HS-27A (cell line): ENCODE results near the gene LORICRIN.
"Not testable (repeated sequence)": the region's sequence is repeated elsewhere in the genome, so short reads cannot be mapped to it uniquely, and the experiment has no call there.

Source experiments
- DNase-seq: peaks from one replicate; pipeline ENCODE4 v3.0.0-alpha.2; 2012; ENCODE audit warnings: low read depth, missing footprints

LORICRIN gene, protein sequence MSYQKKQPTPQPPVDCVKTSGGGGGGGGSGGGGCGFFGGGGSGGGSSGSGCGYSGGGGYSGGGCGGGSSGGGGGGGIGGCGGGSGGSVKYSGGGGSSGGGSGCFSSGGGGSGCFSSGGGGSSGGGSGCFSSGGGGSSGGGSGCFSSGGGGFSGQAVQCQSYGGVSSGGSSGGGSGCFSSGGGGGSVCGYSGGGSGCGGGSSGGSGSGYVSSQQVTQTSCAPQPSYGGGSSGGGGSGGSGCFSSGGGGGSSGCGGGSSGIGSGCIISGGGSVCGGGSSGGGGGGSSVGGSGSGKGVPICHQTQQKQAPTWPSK

DNA sequence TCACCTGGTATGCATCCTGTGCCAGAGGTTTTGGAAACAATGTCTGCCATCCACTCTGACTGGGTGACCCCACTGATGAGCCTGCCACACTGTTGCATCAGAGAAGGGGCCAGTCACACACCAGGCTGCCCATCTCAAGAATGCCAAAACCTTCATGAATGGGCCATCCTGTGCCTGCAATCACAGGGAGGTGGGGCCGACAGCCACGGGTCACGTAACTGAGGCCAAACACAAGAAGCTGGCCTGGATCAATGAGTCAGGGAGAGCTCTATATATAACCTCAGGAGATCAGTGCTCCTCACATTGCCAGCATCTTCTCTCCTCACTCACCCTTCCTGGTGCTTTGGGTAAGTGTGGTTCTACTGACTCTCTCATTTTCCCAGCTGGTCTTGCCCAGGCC, at the start of gene LORICRIN:
LORICRIN (plus strand) TSS at position 301 of the 400 bp plus-strand sequence. CDS start 1,263 bp downstream, outside the sequence.
- no peak for DNase-seq

DNA sequence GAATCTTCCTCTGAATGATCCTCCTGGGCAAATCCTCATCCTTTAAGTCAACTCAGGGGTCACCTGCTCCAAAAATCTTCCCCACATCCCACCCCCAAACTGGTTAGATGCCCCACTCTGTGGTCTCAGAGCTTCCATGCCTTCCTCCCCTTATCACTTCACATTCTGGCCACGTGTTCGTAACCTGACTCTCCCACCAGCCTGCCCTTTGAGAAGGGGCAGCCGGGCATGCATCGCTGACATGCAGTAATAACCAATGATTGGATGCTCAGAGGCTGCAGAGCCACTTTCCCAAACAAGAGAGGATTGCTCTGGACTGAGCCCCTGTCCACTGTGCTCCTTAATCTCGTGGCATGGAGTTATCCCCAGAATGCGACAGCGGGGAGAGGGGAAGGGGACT, 49.3 kb upstream of the LORICRIN start:
- no peak for DNase-seq

DNA sequence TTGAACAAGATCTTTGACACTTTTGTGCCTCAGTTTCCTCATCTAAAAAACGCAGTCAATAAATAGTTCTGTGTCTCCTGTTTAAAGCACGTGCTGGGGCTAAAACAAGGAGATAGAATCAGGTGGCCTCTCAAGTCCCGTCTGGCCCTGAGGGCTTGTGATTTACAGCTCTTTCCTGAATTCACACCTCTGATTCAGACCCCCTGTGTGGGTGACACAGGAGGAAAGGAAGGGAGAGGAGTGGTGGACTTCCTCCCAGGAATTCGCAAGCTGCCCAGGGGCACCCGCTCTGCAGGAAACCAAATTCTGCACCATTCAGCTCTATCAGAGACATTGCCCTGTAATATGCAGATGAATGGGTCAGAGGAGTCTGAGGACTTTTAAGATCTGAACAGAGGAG, 47.3 kb upstream of the LORICRIN start:
- DNase-seq, result no peak

DNA sequence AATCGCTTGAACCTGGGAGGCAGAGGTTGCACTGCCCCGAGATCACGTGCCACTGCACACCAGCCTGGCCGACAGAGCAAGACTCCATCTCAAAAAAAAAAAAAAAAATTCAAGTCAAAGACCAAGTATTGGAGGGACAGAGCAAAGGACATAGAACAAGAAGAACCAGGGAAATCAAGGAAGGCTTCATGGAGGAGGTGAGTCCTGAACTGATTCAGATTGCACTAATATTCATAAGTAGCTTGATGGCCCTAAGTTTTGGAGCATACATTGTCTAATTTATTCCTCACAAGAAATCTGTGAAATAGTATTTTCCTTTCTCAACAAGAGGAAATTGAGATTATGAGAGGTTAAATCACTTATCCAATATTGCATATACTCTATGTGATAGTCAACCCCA, 46.0 kb upstream of the LORICRIN start:
- no peak for DNase-seq

DNA sequence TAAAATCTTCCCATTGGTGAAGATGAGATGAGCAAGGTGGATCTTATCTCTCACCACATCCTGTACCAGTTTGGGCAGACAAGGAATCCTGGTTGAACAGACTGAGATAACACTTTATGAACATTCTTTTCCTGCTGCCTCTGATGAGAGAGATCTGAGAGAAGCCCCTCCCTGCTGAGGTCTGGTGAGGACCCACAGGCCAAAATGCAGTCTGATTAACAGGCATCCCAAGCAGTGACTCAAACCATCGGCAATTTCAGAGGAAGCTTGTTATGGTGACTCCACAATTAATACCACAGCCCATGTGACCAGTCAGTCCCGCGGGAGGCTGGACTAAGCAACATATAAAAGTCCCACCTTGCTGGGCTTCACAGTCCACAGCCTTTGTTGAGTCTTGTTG, 42.3 kb upstream of the LORICRIN start, which contains the start of gene PRR9:
PRR9 (plus strand) TSS at position 373 of the 400 bp plus-strand sequence. CDS start 561 bp downstream, outside the sequence.
- DNase-seq, result no peak

DNA sequence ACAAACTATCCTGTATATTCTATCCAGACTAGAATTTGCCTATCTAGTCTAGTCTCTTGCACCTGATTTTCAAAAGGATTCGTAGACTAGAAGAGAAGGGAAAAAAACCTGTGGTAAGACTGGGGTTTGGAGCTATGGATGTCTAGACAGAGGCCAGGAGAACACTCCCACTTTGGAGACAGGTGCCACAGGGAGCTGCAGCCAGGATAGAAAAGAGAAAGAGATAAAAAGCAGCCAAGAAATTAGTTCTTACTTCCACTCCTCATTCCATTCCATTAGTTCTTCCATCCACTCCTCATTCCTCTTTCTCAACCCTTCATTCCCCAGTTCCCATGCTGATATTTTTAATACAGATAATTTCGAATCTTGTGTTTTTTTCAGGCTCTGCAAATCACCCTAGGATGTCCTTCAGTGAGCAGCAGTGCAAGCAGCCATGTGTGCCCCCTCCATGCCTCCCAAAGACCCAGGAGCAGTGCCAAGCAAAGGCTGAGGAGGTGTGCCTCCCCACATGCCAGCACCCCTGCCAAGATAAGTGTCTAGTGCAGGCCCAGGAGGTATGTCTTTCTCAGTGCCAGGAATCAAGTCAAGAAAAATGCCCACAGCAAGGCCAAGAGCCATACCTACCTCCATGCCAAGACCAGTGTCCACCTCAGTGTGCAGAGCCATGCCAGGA, 41.6 kb upstream of the LORICRIN start:
- DNase-seq, result no peak

DNA sequence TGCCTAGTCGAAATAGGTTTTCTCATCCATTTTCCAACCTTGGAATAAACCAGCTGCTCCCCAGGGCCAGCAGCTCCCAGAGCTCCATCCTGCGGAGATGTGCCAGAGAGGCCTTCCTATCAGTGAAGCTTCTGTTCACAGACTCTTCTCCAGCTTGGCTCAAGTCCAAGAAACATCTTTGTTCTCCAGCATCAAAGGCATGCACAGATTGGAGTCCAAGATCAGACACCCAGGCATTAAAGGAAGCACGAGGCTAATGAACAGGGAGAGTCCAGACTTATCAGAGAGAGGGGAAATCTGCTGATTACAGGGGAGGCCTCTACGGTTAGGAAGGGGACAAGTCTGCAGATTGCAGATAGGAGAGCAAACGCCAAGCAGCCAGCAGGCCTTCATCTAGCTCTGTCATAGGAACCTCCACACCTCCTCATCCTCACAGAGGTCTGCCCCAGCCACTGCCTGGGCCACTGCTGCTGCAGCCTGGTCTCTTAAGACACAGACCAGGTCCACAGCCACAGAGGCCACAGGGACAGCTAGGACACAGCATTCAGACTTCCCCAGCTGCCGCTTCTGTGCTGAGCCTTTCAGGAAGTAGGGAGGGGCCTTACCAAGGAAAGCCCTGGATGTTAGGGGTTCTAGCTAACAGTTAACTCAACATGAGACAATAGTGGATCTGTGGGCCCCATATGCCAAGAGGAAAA, 38.7 kb upstream of the LORICRIN start:
- DNase-seq, result no peak

DNA sequence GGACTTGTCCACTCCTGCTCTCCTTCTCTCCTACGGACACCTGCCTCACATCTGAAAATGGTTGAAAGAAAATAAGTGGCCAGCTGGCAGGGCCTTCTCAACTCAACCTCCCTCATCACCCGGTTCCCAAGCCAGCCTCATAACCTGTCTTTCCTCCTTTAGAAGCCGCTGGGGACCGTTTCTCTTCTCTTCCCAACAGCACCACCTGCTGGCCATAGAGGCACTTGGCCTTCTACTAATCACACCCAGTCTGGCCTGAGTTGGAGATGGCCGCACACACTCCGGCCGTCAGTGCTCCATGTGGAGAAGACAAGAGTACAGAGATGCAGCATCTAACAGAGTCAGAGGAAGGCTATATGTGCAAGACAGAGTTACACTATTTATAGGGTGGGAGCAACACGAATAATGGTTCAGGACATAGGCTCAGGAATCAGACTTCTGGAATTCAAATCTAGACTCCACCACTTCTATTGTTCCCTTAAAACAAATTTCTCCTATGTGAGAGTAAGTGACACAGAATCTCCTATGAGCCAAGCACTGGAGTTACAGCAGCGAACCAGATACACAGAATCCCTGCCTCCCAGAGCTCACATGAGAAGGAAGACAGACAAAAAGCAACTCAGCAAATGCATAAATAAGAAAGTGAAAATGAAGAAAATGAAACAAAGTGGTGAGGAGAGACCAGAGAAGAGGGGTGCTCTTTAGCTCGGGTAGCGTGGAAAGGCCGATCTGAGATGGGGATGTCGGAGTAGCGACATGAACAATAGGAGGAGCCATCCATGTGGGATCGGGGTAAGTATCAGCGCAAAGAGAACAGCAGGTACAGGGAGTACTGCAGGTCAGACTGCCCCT, 36.2 kb upstream of the LORICRIN start:
- not testable (repeated sequence) for DNase-seq

DNA sequence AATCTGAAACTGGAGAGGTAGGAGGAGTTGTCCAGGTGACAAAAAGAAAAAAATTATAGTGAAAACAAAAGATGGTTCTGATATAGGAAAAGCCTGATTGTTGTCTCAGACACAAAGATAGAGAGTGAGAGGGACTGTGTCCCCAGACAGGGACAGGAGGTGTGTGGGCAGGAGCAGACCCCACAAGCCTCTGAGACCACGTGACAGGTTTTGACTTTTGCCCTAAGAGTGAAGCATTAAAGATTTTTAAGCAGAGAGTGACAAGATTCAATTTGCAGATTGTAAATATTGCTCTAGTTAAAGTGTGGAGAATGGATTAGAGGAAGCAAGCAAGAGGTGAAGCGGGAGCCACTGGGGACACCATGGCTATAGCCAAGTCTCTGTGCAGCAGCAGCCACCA, 31.7 kb upstream of the LORICRIN start:
- DNase-seq, result no peak

DNA sequence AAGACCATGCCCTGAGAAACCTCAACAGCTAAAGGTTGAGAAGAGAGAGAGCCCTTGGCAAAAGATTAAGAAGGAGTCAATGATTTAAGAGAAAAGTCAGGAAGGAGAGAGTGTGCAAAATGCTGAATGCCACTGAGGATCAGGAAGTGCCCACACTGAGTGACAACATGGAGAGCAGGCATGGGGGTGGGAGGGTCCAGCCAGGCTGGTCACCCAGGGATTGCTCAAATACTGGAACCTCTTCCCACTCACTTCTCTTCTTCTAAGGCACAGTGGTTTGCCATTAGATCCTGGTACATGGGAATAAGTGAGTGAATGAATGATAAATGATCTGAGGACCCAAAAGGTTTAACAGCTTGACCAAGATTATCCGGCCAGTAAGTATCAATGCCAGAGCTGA, 31.0 kb upstream of the LORICRIN start:
- DNase-seq, result no peak

DNA sequence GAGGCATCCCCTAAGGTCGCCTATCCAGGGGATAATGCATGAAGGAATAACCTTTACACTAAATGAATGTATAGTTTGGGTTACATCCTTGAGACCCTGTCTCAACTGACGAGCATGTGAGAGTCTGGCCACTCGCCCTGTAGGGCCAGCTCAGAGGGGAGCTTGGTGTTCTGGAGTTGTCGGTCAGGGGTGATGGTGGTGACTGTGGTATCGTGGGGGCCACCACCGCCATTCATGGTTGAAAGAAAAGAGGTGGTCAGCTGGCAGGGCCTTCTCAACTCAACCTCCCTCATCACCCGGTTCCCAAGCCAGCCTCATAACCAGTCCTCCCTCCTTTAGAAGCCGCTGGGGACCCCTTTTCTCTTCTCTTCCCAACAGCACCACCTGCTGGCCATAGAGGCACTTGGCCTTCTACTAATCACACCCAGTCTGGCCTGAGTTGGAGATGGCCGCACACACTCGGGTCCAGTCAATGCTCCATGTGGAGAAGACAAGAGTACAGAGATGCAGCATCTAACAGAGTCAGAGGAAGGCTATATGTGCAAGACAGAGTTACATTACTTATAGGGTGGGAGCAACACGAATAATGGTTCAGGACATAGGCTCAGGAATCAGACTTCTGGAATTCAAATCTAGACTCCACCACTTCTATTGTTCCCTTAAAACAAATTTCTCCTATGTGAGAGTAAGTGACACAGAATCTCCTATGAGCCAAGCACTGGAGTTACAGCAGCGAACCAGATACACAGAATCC, 30.2 kb upstream of the LORICRIN start:
- not testable (repeated sequence) for DNase-seq

DNA sequence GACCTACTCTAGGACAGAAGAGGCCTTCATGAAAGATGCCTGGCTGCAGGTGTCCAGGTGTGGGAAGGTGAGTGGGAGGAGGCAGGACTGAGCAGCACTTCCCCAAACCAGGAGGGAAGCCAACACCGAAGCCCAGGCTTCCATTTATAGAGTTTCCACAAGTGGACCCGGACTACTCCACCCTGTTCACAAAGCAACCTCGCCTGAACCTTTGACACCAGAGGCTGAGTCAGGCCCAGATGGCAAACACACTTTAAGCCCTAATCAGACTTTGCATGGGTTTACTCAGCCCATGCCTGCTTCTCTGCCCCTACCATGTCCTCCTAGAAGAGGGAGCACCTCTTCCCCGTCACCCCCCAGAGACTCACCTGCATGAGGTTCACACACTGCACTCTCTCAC, 28.1 kb upstream of the LORICRIN start:
- DNase-seq, result no peak

DNA sequence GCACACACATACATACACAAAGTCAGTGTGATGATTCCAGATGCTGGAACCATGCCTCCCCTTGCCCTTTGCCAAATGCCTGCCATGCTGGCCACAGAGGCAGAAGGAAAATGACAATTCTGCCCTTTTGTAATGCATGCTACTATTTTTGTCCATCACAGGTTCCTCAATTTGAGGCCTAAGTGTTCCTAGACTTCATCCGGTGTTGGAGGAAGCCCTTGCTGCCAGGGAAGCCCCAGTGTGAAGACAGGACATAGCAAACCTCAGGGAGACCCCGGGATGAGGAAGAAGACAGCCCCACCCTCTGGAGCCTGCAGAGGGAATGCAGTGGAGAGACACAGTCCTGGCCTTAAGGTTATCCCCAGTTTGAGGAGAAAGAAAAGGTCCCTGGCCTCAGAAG, 27.7 kb upstream of the LORICRIN start:
- no peak for DNase-seq

DNA sequence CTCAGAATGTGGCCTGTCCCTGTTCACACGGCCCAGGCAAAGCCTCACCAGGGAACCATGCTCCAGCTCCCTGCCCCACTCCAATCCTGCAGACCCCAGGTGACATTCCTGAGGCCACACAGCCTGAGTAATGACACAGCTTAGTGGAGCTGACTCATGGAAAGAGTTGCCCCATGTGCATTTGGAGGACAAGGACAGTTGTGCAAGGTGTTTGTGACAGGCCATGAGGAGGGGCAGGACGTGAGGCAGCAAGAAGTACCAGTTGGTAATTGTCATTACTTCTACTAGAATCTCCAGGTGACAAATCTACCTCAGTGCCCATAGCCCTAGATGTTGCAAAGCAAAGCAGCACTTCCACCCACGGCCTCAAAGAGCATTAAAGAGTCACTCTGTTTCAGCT, 26.9 kb upstream of the LORICRIN start:
- DNase-seq, result no peak

DNA sequence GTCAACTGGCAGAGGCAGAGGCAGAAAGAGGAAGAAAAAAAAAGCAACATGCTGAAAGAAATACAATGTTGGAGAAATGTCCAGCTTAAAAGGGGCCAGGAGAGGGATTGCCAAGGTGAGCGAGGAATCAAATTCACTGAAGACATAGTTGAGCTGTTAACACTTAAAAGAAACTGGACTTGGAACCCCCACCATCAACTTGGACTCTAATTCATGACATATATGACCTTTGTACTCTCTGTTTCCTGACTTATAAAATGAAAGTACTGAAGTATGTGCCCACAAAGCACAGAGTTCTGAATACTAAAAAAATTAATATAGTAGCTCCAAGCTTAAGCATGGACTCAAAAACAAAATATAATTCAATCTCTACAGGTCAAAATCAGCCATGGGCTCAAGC, 26.0 kb upstream of the LORICRIN start:
- DNase-seq, result no peak

DNA sequence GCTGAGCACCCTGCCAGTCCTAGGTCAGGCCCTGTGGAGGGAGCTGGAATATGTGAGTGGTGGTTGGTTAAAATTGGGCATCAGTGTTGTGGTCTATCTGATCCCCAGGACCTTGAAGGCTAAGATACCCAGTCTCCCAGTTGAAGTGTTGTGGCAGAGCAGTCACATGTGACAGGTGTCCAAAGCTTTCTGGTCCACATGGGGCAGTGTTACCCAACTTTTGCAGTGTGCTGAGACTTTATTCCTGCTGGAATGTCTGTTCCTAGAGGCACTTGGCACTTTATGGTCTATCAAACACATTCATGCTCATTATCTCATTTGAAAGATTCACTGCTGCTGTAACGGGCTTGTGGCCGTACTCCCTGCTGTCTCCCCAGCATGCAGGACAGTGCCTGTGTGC, 21.0 kb upstream of the LORICRIN start:
- no peak for DNase-seq

DNA sequence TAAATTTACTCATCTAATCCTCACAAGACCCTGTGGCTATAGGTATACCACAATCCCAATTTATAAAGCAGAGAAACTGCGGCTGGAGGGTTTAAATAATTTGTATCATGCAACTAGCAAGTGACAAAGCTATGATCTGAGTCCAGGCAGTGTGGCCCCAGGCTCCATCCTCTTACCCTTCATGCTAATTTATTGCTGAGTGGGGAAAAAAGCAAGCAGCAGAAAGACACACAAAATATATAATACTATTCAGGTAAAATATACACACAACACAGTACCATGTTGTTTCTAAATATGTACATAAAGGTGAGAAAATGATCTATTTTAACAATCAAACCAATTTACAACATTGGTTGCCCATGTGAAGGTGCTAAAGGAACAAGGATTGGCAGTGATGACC, 17.3 kb upstream of the LORICRIN start:
- no peak for DNase-seq

DNA sequence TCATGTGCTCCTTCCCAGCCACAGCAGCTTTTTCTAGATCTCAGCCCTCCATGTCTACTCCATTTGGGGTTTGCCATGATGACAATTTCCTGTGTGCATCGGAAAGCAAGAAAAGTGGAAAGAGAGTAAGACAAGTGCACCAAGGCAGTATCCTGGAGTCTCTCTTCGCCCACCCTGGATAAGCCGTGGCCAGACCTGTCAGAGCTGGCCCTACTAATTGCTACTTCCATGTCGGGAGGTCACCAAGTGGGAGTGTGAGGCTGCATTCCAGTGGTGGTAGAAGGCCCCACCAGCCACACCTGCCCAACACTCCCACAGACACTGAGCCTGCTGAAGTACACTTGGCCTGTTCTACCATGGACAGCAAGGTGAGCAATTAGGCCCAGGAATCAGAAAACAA, 14.0 kb upstream of the LORICRIN start:
- DNase-seq, result no peak

DNA sequence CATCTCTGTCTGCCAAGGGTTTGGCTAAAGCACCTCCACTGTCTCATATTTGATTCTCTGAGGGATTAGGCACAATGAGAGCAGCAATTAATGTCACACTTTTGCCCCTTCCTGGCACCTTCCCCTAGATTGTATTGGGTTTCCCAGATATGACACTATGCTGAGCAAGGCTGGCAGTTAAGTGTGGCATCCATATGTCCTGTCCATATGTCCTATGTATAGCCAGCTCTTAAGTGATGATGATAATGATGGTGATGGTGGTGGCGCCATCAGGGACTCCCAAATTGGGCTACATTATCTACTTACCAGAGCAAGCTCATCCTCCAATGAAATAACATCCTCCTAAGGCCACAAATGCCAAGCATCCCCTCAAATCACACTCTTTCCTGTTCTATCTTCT, 13.5 kb upstream of the LORICRIN start:
- no peak for DNase-seq

DNA sequence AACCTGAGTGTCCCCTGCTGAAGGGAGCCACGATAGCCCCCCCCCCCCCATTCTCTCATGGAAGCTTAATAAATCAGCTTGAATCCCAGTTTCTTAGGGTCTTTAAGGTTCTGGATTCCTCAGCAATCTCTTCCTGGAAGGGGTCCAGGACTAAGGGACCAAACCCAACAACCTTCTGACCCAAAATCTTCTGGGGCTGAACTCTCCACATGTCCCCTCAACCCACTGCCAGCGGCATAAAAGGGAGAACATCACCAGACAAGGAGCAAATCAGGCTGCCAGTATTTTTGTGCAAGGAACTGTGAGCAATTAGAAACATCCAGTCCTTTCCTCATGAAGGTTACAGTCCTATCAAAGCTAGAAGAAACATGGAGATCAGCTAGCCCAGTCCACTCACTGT, 12.7 kb upstream of the LORICRIN start:
- DNase-seq, result no peak

DNA sequence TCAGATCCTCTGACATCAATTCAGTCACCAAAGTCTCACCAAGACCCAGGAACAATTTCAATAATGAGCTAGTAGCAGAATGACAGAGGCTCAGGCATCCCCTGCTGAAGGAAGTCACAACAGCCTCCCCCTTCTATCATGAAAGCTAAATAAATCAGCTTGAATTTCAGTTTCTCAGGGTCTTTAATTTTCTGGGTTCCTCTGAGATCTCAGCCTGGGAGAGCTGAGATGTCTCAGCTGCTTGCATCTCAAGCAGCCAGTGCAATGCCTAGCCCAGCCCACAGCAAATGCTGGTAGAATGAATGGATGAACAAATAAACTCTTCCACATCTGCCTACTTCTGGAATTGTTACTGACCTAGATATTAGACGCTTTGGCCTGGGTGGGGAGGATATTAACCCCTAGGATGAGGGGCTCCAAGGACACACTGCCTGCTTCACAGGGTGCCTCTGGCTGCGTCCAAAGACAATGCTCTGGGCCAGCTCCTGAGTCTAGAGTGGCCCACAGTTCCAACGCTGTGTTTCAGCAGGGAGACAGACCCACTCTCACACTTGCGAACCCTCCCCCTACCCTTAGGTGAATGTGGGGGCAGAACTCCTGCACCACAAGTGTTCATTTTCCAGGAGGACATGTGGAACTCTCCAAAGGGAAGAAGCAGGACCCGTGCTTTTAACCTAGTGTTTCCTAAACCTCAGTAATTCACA, 11.2 kb upstream of the LORICRIN start:
- DNase-seq, result no peak
